ENCODE results near the gene CTRB1. TPM values are rescaled to one million over a fixed set of nuclear protein-coding genes. Genes with fewer than 3 reads are reported as not detected.
"Not testable (repeated sequence)": the region's sequence is repeated elsewhere in the genome, so short reads cannot be mapped to it uniquely, and the experiment has no call there.

The CTRB1 gene
- total RNA-seq, 3 donors from 2014 or later, result 2.2 to 5.5 (median 3.4) TPM

DNA sequence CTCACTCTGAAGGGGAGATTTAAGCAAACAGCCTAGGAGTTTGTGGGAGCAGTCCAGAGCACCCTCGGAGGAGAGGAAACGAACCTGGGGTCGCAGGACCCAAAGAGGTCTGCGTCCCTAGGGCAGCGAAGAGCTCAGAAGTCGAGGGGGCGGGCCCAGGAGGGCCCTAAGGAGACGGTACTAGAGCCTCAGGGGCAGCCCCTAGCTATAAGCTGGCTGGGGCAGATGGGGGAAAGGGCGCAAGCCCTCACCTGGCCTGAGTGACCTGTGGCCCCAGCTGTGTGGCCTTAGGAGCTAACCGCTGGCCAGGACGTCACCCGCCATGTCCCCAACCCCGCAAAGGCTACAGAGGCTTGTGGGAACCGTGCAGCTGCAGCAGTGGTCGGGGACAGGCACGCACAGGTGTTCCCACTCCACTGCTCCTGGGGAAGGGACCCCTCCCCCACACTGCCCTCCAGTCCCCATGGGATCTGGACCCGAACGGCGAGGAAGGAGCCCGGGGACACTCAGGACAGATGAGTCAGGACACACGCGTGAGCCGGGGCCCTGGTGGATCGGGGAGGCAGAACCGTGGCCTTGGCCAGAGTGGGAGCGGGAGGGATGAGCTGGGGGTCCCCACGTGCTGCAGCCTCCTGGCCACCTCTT, 9.8 kb upstream of the CTRB1 start:
- H3K4me3 Mint-ChIP-seq, result no peak overlapping the region
- H3K9me3 Mint-ChIP-seq, result no peaks in the 10 kb centered on the region
- H3K36me3 Mint-ChIP-seq (ENCODE audit: insufficient read depth), result no peaks in the 10 kb centered on the region
- DNase-seq (no peak), ATAC-seq (no peak)
- no peaks in the 10 kb centered on the region for H3K4me1 Mint-ChIP-seq (ENCODE audit: low read depth)
- H3K27me3 Mint-ChIP-seq (ENCODE audit: low read depth), result peaks cover 2% of the 10 kb centered on the region

DNA sequence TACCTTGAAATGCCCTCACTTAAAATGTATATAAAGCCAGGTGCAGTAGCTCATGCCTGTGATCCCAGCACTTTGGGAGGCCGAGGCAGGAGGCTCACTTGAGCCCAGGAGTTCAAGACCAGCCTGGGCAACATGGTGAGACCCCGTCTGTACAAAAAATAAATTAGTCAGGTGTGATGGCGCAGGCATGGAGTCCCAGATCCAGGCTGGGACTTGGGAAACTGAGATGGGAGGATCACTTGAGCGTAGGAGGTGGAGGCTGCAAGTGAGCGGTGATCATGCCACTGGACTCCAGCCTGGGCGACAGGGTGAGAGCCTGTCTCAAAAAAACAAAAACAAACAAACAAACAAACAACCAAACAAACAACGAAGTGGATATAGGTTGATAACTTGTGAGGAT, 9.3 kb upstream of the CTRB1 start:
- ATAC-seq; H3K4me1 Mint-ChIP-seq (ENCODE audit: low read depth); H3K27me3 Mint-ChIP-seq (ENCODE audit: low read depth); DNase-seq; H3K36me3 Mint-ChIP-seq (ENCODE audit: insufficient read depth); H3K9me3 Mint-ChIP-seq; H3K4me3 Mint-ChIP-seq: not testable (repeated sequence)

DNA sequence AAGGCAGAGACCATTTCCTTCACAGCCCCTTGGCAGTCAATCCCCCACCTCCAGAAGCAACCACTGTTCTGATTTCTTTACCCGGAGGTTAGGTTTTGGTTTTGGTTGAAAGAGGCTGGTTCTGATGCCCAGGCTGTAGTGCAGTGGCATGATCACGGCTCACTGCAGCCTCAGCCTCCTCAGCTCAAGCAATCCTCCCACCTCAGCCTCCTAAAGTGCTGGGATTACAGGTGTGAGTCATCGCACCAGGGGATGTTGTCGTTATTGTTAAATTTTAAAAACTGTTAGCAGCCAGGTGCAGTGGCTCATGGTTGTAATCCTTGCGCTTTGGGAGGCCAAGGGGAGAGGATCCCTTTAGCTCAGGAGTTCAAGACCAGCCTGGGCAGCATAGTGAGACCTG, 8.8 kb upstream of the CTRB1 start:
- H3K9me3 Mint-ChIP-seq, result no peaks in the 10 kb centered on the region
- H3K27me3 Mint-ChIP-seq (ENCODE audit: low read depth), result peaks cover 2% of the 10 kb centered on the region
- ATAC-seq (no peak), DNase-seq (no peak)
- H3K4me1 Mint-ChIP-seq (ENCODE audit: low read depth), result no peaks in the 10 kb centered on the region
- no peaks in the 10 kb centered on the region for H3K36me3 Mint-ChIP-seq (ENCODE audit: insufficient read depth)
- no peak overlapping the region for H3K4me3 Mint-ChIP-seq

DNA sequence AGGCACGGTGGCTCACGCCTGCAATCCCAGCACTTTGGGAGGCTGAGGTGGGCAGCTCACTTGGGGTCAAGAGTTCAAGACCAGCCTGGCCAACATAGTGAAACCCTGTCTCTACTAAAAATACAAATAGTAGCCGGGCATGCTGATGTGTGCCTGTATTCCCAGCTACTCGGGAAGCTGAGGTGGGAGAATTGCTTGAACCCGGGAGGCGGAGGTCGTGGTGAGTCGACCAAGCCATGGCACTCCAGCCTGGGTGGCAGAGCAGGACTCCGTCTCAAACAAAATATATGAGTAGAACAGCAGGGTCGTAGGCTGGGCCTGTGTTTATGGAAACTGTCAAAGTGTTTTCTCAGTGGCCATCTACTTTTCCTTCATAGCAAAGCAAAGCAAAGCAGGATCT, 7.5 kb upstream of the CTRB1 start:
- not testable (repeated sequence) for H3K9me3 Mint-ChIP-seq; ATAC-seq; H3K27me3 Mint-ChIP-seq (ENCODE audit: low read depth); H3K4me3 Mint-ChIP-seq; H3K4me1 Mint-ChIP-seq (ENCODE audit: low read depth); DNase-seq; H3K36me3 Mint-ChIP-seq (ENCODE audit: insufficient read depth)

DNA sequence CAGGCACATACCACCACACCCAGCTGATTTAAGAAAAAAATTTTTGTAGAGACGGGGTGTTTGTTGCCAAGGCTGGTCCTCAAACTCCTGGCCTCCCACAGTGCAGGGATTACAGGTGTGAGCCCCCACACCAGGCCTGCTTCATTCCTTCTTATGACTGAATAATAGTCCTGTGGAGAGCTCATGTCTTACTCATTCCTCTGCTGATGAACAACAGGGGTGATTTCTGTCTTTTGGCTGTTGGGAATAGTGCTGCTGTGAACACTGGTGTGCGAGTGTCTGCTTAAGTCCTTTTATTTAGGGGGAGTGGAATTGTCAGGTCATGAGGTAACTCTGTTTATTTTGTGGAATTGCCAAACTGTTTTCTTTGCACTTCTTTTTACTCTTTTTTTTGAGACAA, 2.7 kb upstream of the CTRB1 start:
- ATAC-seq, result no peak
- Mint-ChIP-seq H3K36me3 (ENCODE audit: insufficient read depth) (no peaks in the 10 kb centered on the region), H3K9me3 (no peaks in the 10 kb centered on the region)

DNA sequence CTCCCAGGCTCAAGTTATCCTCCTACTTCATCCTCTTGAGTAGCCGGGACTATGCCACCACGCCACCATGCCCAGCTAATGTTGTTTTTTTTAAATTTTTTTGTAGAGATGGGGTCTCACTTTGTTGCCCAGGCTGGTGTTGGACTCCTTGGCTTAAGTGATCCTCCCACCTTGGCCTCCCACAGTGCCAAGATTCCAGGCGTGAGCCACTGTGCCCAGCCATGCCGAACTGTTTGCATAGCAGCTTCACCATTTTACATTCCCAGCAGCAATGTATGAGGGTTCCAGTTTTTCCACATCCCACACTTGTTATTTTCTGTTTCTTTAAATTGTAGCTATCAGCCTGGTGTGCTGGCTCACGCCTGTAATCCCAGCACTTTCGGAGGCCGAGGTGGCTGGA, 2.2 kb upstream of the CTRB1 start:
- H3K27me3 Mint-ChIP-seq (ENCODE audit: low read depth), result peaks cover 2% of the 10 kb centered on the region
- peaks cover 8% of the 10 kb centered on the region for H3K4me1 Mint-ChIP-seq (ENCODE audit: low read depth)
- H3K4me3 Mint-ChIP-seq, result no peak overlapping the region
- H3K36me3 Mint-ChIP-seq (ENCODE audit: insufficient read depth), result no peaks in the 10 kb centered on the region
- ATAC-seq (no peak), DNase-seq (no peak)
- H3K9me3 Mint-ChIP-seq, result no peaks in the 10 kb centered on the region

More for the DNA sequence above, 2.7 kb upstream of the CTRB1 start:
- Mint-ChIP-seq H3K4me3 (no peak overlapping the region), H3K27me3 (ENCODE audit: low read depth) (peaks cover 2% of the 10 kb centered on the region), H3K4me1 (ENCODE audit: low read depth) (peaks cover 8% of the 10 kb centered on the region)
- no peak for DNase-seq

DNA sequence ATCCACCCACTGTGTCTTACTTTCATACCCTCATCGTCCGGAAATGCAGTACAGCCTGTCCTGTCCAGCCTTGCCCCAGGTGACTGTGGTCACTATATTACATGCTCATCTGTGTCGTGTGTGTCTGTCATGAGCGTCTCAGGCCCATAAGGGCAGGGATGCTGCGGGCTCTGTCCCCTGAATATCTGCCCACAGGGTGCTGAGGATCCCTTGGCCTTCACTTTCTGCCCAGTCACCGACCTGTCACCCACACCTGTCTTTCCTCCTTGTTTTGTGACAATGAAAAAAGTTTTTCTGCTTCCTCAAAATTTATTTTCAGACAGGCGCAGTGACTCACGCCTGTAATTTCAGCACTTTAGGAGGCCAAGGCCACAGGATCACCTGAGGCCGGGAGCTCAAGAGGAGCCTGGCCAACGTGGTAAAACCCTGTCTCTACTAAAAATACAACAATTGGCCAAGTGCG, 1.4 kb upstream of the CTRB1 start:
- Mint-ChIP-seq H3K36me3 (ENCODE audit: insufficient read depth) (no peaks in the 10 kb centered on the region), H3K4me1 (ENCODE audit: low read depth) (peaks cover 8% of the 10 kb centered on the region), H3K27me3 (ENCODE audit: low read depth) (peaks cover 2% of the 10 kb centered on the region), H3K4me3 (no peak overlapping the region), H3K9me3 (no peaks in the 10 kb centered on the region)
- ATAC-seq (no peak), DNase-seq (no peak)

DNA sequence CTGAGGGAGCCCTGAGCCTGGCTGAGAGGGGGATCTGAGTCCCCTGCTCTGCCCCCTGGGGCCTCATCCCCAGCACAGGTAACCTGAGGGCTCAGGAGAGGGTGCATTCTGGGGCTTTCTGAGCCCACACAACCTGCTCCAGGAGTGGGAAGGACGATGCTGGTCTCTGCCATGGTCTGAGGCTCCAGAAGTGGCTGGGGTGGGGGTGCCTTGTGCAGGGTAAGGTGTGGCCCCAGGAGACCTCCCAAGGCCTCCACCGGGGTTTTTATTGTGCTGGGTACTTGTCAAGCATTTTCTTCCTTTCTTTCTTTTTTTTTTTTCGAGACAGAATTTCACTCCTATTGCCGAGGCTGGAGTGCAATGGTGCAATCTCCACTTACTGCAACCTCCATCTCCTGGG, 300 bp downstream of the CTRB1 start:
- peaks cover 8% of the 10 kb centered on the region for H3K4me1 Mint-ChIP-seq (ENCODE audit: low read depth)
- H3K27me3 Mint-ChIP-seq (ENCODE audit: low read depth), result no peaks in the 10 kb centered on the region
- H3K9me3 Mint-ChIP-seq, result no peaks in the 10 kb centered on the region
- ATAC-seq (no peak), DNase-seq (no peak)
- H3K4me3 Mint-ChIP-seq, result no peak overlapping the region
- no peaks in the 10 kb centered on the region for H3K36me3 Mint-ChIP-seq (ENCODE audit: insufficient read depth)

DNA sequence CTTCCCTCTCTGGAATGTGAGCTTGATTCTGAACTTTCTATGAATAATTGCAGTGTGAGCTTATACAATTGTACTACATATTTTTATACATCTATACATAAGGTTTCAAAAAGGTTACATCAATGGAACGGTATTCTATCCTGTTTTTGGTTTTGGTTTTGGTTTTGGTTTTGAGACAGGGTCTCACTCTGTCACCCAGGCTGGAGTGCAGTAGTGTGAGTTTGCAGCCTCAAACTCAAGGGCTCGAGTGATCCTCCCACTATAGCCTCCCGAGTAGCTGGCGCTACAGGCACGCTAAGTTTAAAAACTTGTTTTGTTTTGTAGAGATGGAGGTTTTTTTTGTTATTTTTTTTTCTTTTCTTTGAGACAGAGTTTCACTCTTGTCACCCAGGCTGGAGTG, 1.1 kb downstream of the CTRB1 start:
- peak; percentile 92 to 95 for ATAC-seq
- peaks cover 3% of the 10 kb centered on the region for H3K27me3 Mint-ChIP-seq (ENCODE audit: low read depth)
- no peaks in the 10 kb centered on the region for H3K9me3 Mint-ChIP-seq
- H3K4me1 Mint-ChIP-seq (ENCODE audit: low read depth), result peaks cover 8% of the 10 kb centered on the region
- DNase-seq, result no peak
- no peaks in the 10 kb centered on the region for H3K36me3 Mint-ChIP-seq (ENCODE audit: insufficient read depth)
- peak overlapping the region; percentile 27 for H3K4me3 Mint-ChIP-seq

DNA sequence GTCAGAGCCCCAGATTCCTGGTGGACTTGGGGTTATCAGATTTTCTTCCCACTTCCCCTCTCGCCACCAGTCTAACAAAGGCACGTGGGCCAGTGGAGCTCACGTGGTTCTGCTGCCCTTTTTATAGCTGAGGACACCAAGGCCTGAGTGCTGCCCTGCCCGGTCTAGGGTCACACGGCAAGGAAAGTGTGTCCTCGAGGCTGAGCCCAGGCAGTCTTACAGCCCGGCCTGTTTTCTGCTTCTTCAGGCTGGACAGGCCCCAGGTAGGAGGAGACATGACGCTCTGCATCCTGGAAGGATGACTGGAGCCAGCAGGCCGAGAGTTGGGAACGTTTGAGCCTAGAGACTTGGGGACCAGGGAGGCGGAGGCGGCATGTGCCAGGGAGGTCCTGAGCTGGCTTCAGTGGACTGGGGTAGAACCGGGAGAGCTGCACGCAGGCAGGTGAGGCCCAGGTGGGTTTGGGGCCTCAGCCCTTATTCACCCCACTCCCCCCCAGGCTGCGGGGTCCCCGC, 3.5 kb downstream of the CTRB1 start:
- H3K4me1 Mint-ChIP-seq (ENCODE audit: low read depth), result peaks cover 8% of the 10 kb centered on the region
- H3K27me3 Mint-ChIP-seq (ENCODE audit: low read depth), result peaks cover 6% of the 10 kb centered on the region
- H3K36me3 Mint-ChIP-seq (ENCODE audit: insufficient read depth), result no peaks in the 10 kb centered on the region
- no peak overlapping the region for H3K4me3 Mint-ChIP-seq
- DNase-seq (no peak), ATAC-seq (no peak)
- no peaks in the 10 kb centered on the region for H3K9me3 Mint-ChIP-seq

DNA sequence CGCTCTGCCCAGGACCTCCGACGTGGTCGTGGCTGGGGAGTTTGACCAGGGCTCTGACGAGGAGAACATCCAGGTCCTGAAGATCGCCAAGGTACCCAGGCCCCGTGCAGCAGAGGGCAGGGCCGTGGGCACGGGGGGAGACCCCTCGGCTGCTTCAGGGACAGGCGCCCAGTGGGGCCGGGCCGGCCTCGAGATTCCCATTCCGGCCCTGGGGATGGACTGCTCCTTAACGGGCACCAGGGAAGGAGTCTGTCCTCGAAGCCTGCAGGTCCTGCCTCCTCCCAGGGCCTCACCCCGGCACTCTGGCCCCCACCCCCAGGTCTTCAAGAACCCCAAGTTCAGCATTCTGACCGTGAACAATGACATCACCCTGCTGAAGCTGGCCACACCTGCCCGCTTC, 4.3 kb downstream of the CTRB1 start:
- not testable (repeated sequence) for H3K4me3 Mint-ChIP-seq; H3K4me1 Mint-ChIP-seq (ENCODE audit: low read depth); H3K36me3 Mint-ChIP-seq (ENCODE audit: insufficient read depth); DNase-seq; ATAC-seq; H3K9me3 Mint-ChIP-seq
- H3K27me3 Mint-ChIP-seq (ENCODE audit: low read depth), result peaks cover 12% of the 10 kb centered on the region

DNA sequence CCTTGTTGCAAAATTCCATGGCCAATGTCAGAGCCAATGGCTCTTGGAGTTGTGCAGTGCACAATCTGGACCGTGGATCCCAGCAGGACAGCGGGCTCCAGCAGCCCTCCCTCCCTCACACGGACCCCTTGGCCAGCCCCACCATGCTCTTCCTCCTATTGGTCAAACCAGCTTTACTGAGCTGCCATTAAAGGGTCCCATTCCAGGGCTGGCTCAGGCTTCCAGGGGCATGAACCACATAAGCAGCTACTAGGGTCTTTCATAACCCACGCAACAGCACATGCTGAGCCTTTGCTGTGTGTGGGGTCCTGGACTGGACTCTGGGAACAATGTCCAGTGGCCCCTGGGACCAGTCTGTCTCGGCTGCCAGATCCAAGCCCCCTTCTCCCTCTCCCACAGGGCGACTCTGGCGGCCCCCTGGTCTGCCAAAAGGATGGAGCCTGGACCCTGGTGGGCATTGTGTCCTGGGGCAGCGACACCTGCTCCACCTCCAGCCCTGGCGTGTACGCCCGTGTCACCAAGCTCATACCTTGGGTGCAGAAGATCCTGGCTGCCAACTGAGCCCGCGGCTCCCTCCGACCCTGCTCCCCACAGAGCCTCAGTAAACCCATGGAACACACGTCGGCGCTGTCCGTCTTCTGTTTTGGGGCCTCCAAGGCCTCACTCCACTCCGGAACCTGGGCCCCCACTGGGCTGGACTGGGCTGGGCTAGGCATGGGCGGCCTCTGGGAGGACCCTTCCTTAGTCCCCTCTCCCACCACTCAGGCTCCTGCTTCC, 5.7 kb downstream of the CTRB1 start:
- Mint-ChIP-seq H3K4me3 (no peak overlapping the region), H3K9me3 (no peaks in the 10 kb centered on the region), H3K4me1 (ENCODE audit: low read depth) (peaks cover 4% of the 10 kb centered on the region), H3K36me3 (ENCODE audit: insufficient read depth) (no peaks in the 10 kb centered on the region), H3K27me3 (ENCODE audit: low read depth) (peaks cover 12% of the 10 kb centered on the region)
- DNase-seq (no peak), ATAC-seq (no peak)

DNA sequence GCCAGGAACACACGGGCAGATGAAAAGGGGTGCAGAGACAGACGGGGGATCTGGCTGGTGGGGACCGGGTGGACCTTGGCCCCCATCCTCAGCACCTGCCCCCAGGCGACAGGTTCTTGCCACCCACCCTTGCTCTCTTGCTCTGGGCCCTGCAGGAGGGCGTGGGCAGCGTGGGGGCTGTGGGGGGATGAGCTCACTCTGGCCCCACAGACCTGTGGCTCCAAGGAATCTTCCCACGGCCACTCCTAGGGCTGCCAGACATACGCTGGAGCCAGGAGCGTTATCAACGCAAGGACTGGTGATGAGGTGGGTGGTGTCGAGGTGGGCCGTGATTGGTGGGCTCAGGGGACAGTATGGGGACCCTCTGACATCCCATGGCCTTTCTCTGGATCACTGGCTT, 6.3 kb downstream of the CTRB1 start:
- H3K4me1 Mint-ChIP-seq (ENCODE audit: low read depth), result no peaks in the 10 kb centered on the region

DNA sequence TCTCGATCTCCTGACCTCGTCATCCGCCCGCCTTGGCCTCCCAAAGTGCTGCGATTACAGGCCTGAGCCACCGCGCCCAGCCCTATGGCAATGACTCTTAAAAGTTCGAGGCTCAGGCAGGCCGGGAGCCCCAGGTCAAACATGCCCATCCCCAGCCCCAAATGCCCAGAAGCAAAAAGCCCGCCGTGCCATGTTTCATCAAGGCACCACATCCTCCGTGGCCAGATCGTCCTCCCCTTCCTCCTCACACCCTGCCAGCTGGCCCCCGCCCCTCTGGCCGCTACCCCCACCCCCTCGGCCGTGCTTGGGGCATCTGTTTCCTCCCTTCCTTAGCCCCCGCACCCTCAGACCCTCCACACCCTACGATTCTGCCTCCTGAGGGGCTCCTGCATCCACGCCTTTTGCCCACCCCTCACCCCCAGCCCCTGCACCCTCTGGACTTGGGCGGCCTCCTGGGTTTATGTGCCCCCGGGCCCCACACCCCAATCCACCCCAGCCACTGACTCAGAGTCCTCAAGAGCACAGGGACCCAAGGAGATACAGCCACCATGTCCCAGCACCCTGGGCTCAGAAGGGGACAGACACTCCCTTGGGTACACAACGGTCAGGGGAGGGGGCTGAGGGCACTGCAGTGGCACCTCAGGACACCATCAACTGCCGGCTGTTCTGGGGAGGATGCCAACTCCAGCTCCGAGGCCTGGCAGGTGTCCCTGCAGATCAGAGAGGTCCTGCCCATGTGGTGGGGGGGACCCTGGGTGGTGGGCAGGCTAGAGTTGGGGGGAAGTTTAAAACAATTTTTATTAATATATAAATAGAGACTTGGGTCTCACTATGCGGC, 7.1 kb downstream of the CTRB1 start:
- no peaks in the 10 kb centered on the region for H3K9me3 Mint-ChIP-seq
- H3K4me3 Mint-ChIP-seq, result no peak overlapping the region
- ATAC-seq (no peak), DNase-seq (no peak)
- peaks cover 12% of the 10 kb centered on the region for H3K27me3 Mint-ChIP-seq (ENCODE audit: low read depth)
- no peaks in the 10 kb centered on the region for H3K36me3 Mint-ChIP-seq (ENCODE audit: insufficient read depth)
- no peaks in the 10 kb centered on the region for H3K4me1 Mint-ChIP-seq (ENCODE audit: low read depth)

More for the DNA sequence above, 6.3 kb downstream of the CTRB1 start:
- H3K4me3 Mint-ChIP-seq, result no peak overlapping the region
- DNase-seq (no peak), ATAC-seq (no peak)
- no peaks in the 10 kb centered on the region for H3K36me3 Mint-ChIP-seq (ENCODE audit: insufficient read depth)
- peaks cover 12% of the 10 kb centered on the region for H3K27me3 Mint-ChIP-seq (ENCODE audit: low read depth)
- H3K9me3 Mint-ChIP-seq, result no peaks in the 10 kb centered on the region

Data from activated T-cell treated with anti-CD3 and anti-CD28 coated beads, Interleukin-2, amount 50 U/mL, for 4 hours (primary cell).